Lung (tissue), 12 donors: Measurements from ENCODE around the gene CD4. TPM values are rescaled to one million over a fixed set of nuclear protein-coding genes. Genes with fewer than 3 reads are reported as not detected.

Experiments
- ATAC-seq: fragments of 200-7000 bp; cut with Tn5 transposase; one replicate; pipeline ENCODE4 v1.9.1; 2020; ENCODE audit warnings: moderate number of reproducible peaks; ENCODE audit not compliant: insufficient read depth, low FRiP score
- DNase-seq, 3 donors: peaks; one replicate each; pipeline ENCODE4 v3.0.0-alpha.2; 2013 to 2017
- H3K27ac ChIP-seq, 2 donors: one replicate each; pipeline ENCODE4 v1.5.1; 2013; ENCODE audit warnings: mild to moderate bottlenecking in 2 of 2, moderate library complexity in 2 of 2, control low read depth in 1 of 2, inconsistent platforms in 1 of 2, low read depth in 1 of 2, low read length in 1 of 2
- H3K27me3 ChIP-seq, 3 donors: one replicate each; pipeline ENCODE4 v1.5.1; 2013; ENCODE audit warnings: low read length in 2 of 3; ENCODE audit not compliant: control insufficient read depth in 3 of 3, insufficient read depth in 3 of 3
- H3K36me3 ChIP-seq, 4 donors: one replicate each; pipeline ENCODE4 v1.5.1; 2013; ENCODE audit warnings: low read length in 4 of 4, mild to moderate bottlenecking in 1 of 4, moderate library complexity in 1 of 4; ENCODE audit not compliant: control insufficient read depth in 4 of 4, insufficient read depth in 4 of 4
- H3K4me1 ChIP-seq, 5 donors: one replicate each; pipeline ENCODE4 v1.5.1; 2013; ENCODE audit warnings: low read length in 5 of 5, mild to moderate bottlenecking in 2 of 5, moderate library complexity in 1 of 5; ENCODE audit not compliant: control insufficient read depth in 5 of 5, insufficient read depth in 5 of 5
- H3K4me3 ChIP-seq: one replicate; pipeline ENCODE4 v1.5.1; 2013; ENCODE audit warnings: mild to moderate bottlenecking, control low read depth, moderate library complexity
- H3K9ac ChIP-seq, 2 donors: one replicate each; pipeline ENCODE4 v1.5.1; 2013; ENCODE audit warnings: low read length in 2 of 2, control low read depth in 1 of 2; ENCODE audit not compliant: insufficient read depth in 1 of 2
- H3K9me3 ChIP-seq, 4 donors: one replicate each; pipeline ENCODE4 v1.5.1; 2013; ENCODE audit warnings: low read length in 3 of 4, mild to moderate bottlenecking in 1 of 4, moderate library complexity in 1 of 4; ENCODE audit not compliant: control insufficient read depth in 4 of 4, insufficient read depth in 3 of 4
- WGBS, 2 donors: extraction: QIAGEN DNeasy Blood & Tissue Kit; methylation state at CpG; one replicate each; pipeline ENCODE4 v1.1.7; 2013; 5-methylcytosine and 5-hydroxymethylcytosine counted together
- polyA plus RNA-seq, 2 donors: library from polyadenylated mRNA; stranded (reverse); fragments of 200-250 nt; gene quantifications; one replicate each; pipeline ENCODE4 v1.2.1, GENCODE V29; 2013
- total RNA-seq, 2 donors: library from RNA; depleted of rRNA in 1 of 2; stranded (reverse); fragments of >200 nt in 1 of 2; gene quantifications; one replicate each; pipeline ENCODE4 v1.2.1, GENCODE V29; 2014 to 2021
- TF ChIP-seq, protein P1 (sequence below): IDR thresholded peaks from 2 replicates; pipeline ENCODE4 v1.5.1; 2012; ENCODE audit warnings: mild to moderate bottlenecking; ENCODE audit errors: control extremely low read depth, extremely low read depth
- donor health status: control.
- donor health status: control.
- donor health status: Bipolar disorder and iron deficiency.
- donor health status: healthy.
- donor health status: DM: yes; HTN: yes; CAD: no.

CD4 gene
- total and polyA plus RNA-seq, 4 donors, result 20.6 to 83.7 (median 53.0) TPM

DNA sequence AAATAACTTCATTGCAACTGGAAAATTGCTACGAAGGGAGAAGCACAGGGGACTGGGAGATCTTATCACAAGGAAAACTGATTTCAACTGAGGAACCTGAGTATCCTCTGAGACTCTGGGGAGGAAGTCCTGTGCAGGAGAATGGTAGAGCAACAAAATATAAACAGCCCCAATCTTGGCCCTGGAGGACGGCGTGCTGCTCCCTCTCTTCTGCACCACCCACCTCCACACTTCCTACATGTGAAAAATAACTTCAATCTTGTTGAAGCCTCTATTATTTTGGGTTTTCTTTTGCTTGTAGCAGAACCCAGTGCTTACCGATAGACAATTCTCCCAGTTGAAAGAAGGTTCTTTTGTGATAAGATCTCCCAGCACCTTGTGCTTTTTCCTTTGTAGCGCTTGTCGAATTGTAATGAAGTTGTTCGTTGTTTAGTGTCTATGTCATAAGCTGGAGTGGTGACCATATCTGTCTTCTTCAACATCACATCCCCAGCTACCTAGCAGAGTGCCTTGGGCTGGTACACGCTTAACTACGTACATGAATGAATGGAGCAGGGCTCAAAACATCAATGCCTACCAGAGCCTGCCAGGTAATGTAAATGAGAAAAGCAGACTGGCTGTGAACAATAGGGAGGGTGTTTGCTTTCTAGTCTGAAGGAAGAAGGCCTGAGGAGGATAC, 2.8 kb upstream of the CD4 start:
- H3K27me3 ChIP-seq, result no peaks in the 10 kb centered on the region
- no peak overlapping the region for H3K27ac ChIP-seq
- no peak for DNase-seq
- TF ChIP-seq, protein P1, sequence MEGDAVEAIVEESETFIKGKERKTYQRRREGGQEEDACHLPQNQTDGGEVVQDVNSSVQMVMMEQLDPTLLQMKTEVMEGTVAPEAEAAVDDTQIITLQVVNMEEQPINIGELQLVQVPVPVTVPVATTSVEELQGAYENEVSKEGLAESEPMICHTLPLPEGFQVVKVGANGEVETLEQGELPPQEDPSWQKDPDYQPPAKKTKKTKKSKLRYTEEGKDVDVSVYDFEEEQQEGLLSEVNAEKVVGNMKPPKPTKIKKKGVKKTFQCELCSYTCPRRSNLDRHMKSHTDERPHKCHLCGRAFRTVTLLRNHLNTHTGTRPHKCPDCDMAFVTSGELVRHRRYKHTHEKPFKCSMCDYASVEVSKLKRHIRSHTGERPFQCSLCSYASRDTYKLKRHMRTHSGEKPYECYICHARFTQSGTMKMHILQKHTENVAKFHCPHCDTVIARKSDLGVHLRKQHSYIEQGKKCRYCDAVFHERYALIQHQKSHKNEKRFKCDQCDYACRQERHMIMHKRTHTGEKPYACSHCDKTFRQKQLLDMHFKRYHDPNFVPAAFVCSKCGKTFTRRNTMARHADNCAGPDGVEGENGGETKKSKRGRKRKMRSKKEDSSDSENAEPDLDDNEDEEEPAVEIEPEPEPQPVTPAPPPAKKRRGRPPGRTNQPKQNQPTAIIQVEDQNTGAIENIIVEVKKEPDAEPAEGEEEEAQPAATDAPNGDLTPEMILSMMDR, result no peak
- H3K36me3 ChIP-seq, result no peaks in the 10 kb centered on the region
- no peak overlapping the region for H3K4me3 ChIP-seq
- H3K4me1 ChIP-seq, result peaks cover 0 to 23% (median 12%) of the 10 kb centered on the region in 5 donors
- 51 to 58% methylated on average over 9 of the region's 9 CpGs for WGBS, 2 donors
- no peak for ATAC-seq
- H3K9ac ChIP-seq, result peak overlapping the region in 1 of 2 donors; percentile 27
- H3K9me3 ChIP-seq, result no peaks in the 10 kb centered on the region

DNA sequence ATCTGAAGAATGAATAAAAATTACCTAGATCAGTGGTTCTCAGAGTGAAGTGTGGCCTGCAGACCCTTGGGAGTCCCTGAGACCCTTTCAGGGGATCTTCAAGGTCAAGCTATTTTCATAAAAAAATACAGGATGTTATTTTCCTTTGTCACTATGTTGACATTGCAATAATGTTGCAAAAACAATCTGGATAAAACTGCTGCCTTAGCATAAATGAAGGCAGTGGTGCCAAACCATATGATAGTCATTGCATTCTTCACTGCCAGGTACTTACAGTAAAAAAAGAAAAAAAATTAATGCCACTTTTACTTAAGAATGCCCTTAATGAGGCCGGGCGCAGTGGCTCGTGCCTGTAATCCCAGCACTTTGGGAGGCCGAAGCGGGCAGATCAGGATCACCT, 2.0 kb upstream of the CD4 start:
- Histone ChIP-seq H3K36me3 (no peaks in the 10 kb centered on the region), H3K27me3 (no peaks in the 10 kb centered on the region), H3K27ac (no peak overlapping the region), H3K9ac (no peak overlapping the region), H3K4me1 (peaks cover 0 to 31% (median 16%) of the 10 kb centered on the region in 5 donors), H3K4me3 (no peak overlapping the region), H3K9me3 (no peaks in the 10 kb centered on the region)
- WGBS, 2 donors, result 91 to 96% methylated on average over 5 of the region's 5 CpGs
- peak in 1 of 3 donors; percentile 48 for DNase-seq
- ATAC-seq, result no peak
- TF ChIP-seq, protein P1, result no peak

DNA sequence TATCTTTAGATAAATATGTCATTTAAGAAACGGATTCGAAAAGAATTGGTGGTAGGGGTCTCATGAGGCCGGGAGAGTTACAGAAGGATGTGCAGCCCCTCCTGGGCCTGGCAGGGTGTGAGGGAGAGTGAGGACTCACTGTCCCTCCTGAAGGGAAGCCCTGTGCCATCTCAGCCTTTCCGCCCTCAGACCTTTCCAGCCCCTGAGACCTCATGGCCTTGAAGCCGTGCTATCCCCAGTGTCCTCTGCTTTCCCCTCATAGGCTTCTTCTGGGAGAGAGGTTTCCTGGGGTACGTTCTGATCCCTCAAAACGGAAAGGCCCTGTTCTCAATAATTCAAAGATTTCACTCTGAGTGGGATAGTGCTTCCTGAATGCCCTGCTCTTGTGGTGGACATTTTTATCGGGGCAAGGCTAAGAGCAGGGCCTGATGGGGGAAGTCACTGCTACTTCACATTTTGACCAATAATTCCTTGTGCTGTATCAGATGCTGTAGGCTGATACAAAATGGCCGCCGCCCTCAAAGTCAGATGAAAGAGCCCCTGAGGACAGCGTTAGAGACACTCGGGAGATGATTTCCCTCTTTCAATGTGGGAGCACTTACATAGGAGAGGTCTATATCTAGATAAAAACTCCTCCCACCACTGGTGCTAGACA, 1.3 kb downstream of the CD4 start:
- DNase-seq (peak in 1 of 3 donors; percentile 13), ATAC-seq (no peak)
- Histone ChIP-seq H3K27ac (peak overlapping the region in 1 of 2 donors; percentile 75), H3K9me3 (no peaks in the 10 kb centered on the region), H3K27me3 (no peaks in the 10 kb centered on the region), H3K4me3 (no peak overlapping the region), H3K4me1 (peaks cover 0 to 40% (median 16%) of the 10 kb centered on the region in 5 donors), H3K9ac (peak overlapping the region in 1 of 2 donors; percentile 83), H3K36me3 (peaks cover 0 to 8% (median 3%) of the 10 kb centered on the region in 4 donors)
- TF ChIP-seq, protein P1, result no peak
- WGBS, 2 donors, result 80 to 82% methylated on average over 12 of the region's 12 CpGs
